RCC 7860 (cell line): ENCODE data around the gene NCAPH2.
A peak's percentile ranks its signal among the peaks of the same experiment; 100 is the strongest.

ENCODE experiments used
- DNase-seq: peaks from one replicate; pipeline ENCODE4 v3.0.0-alpha.2; 2015; ENCODE audit warnings: low spot score
- FAIRE-seq: peaks from 2 replicates; lab custom pipeline; 2012; peaks lifted over from hg19 to GRCh38; lab: Jason Lieb, UNC

NCAPH2 gene

GRCh38 chr22:50507991-50508884 is at the start of gene NCAPH2:
Gene NCAPH2 (plus strand): TSS chr22:50508224. CDS start chr22:50508338, 114 bp downstream.
- FAIRE-seq (no peak), DNase-seq (peak; percentile 89)

GRCh38 chr22:50459016-50459415 is 49.0 kb upstream of the NCAPH2 start:
- DNase-seq, result no peak
- FAIRE-seq, result no peak

GRCh38 chr22:50459496-50460140 is 48.4 kb upstream of the NCAPH2 start:
- DNase-seq, result no peak
- FAIRE-seq, result no peak

GRCh38 chr22:50460938-50461337 is 47.1 kb upstream of the NCAPH2 start:
- FAIRE-seq, result no peak
- DNase-seq, result no peak

- FAIRE-seq (no peak), DNase-seq (no peak)
Observed at GRCh38 chr22:50461536-50461935, 46.5 kb upstream of the NCAPH2 start.

- FAIRE-seq (no peak), DNase-seq (no peak)
Observed at GRCh38 chr22:50461979-50462540, 46.0 kb upstream of the NCAPH2 start.

- FAIRE-seq (no peak), DNase-seq (no peak)
Observed at GRCh38 chr22:50463188-50463900, 44.7 kb upstream of the NCAPH2 start.

- FAIRE-seq (no peak), DNase-seq (no peak)
Observed at GRCh38 chr22:50464451-50464850, 43.6 kb upstream of the NCAPH2 start.

GRCh38 chr22:50465066-50465930 is 42.7 kb upstream of the NCAPH2 start:
- no peak for FAIRE-seq
- no peak for DNase-seq

- FAIRE-seq, result no peak
- no peak for DNase-seq
Observed at GRCh38 chr22:50467341-50467740, 40.7 kb upstream of the NCAPH2 start.

GRCh38 chr22:50467773-50468440 is 40.1 kb upstream of the NCAPH2 start:
- FAIRE-seq, result no peak
- no peak for DNase-seq

- FAIRE-seq, result no peak
- no peak for DNase-seq
Observed at GRCh38 chr22:50468626-50469025, 39.4 kb upstream of the NCAPH2 start.

- FAIRE-seq, result no peak
- peak; percentile 74 for DNase-seq
Observed at GRCh38 chr22:50469377-50470305, 38.4 kb upstream of the NCAPH2 start.

- DNase-seq (no peak), FAIRE-seq (no peak)
Observed at GRCh38 chr22:50470491-50470890, 37.5 kb upstream of the NCAPH2 start.

- DNase-seq, result no peak
- no peak for FAIRE-seq
Observed at GRCh38 chr22:50471197-50471847, 36.7 kb upstream of the NCAPH2 start.

GRCh38 chr22:50471962-50472361 is 36.1 kb upstream of the NCAPH2 start:
- no peak for DNase-seq
- FAIRE-seq, result no peak

- FAIRE-seq, result no peak
- DNase-seq, result no peak
Observed at GRCh38 chr22:50473088-50473487, 34.9 kb upstream of the NCAPH2 start.
